ENCODE measurements around the gene RPF1. TPM values are rescaled to one million over a fixed set of nuclear protein-coding genes. Genes with fewer than 3 reads are reported as not detected.
"Not testable (repeated sequence)": the region's sequence is repeated elsewhere in the genome, so short reads cannot be mapped to it uniquely, and the experiment has no call there.

RPF1 gene
- total RNA-seq, 2 experiments from 2014 or later = 67.6 to 69.4 TPM

- CTCF ChIA-PET; POLR2A ChIA-PET; H3K36me3 ChIP-seq (ENCODE audit: insufficient read depth, low read length); H3K27ac Mint-ChIP-seq; H3K4me1 ChIP-seq (ENCODE audit: insufficient read depth, low read length); H3K4me3 ChIP-seq (ENCODE audit: low read length); DNase-seq; H3K36me3 Mint-ChIP-seq (ENCODE audit: low read depth); intact Hi-C loops (cut with DNase I, micrococcal nuclease); H3K4me1 Mint-ChIP-seq (ENCODE audit: low read depth); H3K9me3 ChIP-seq (ENCODE audit: control insufficient read depth in 1 of 2, insufficient read depth in 1 of 2, low read length in 2 of 2); H3K9me3 Mint-ChIP-seq; H3K27me3 ChIP-seq (ENCODE audit: control insufficient read depth in 1 of 2, insufficient read depth in 2 of 2, low read length in 2 of 2); H3K27ac ChIP-seq (ENCODE audit: low read depth in 1 of 2, low read length in 2 of 2); H3K4me3 Mint-ChIP-seq; ATAC-seq (ENCODE audit: poor library complexity): not testable (repeated sequence)
- H3K27me3 Mint-ChIP-seq = peaks cover 33% of the 10 kb centered on the region
Observed at GRCh38 chr1:84448704-84449103, 30.4 kb upstream of the RPF1 start.

- no peak for TF ChIP-seq CTCF (IDR thresholded peaks at IDR 0.05)
- H3K4me3 Mint-ChIP-seq = no peak overlapping the region
- no peaks in the 10 kb centered on the region for H3K36me3 ChIP-seq (ENCODE audit: insufficient read depth, low read length)
- no peaks in the 10 kb centered on the region for H3K36me3 Mint-ChIP-seq (ENCODE audit: low read depth)
- intact Hi-C loops (cut with DNase I, micrococcal nuclease) = no loop called here
- DNase-seq (peak in 2 of 14 experiments; percentile 20 to 40), ATAC-seq (ENCODE audit: poor library complexity) (no peak)
- POLR2A ChIA-PET = no interaction called here
- no peak overlapping the region for H3K4me3 ChIP-seq (ENCODE audit: low read length)
- no peaks in the 10 kb centered on the region for H3K9me3 ChIP-seq (ENCODE audit: control insufficient read depth in 1 of 2, insufficient read depth in 1 of 2, low read length in 2 of 2)
- H3K27me3 Mint-ChIP-seq = peaks cover 33% of the 10 kb centered on the region
- H3K4me1 ChIP-seq (ENCODE audit: insufficient read depth, low read length) = no peaks in the 10 kb centered on the region
- H3K27me3 ChIP-seq (ENCODE audit: control insufficient read depth in 1 of 2, insufficient read depth in 2 of 2, low read length in 2 of 2) = peaks cover 6% of the 10 kb centered on the region in 2 experiments
- CTCF ChIA-PET = no interaction called here
- H3K27ac Mint-ChIP-seq = no peak overlapping the region
- no peak overlapping the region for H3K27ac ChIP-seq (ENCODE audit: low read depth in 1 of 2, low read length in 2 of 2)
- no peaks in the 10 kb centered on the region for H3K4me1 Mint-ChIP-seq (ENCODE audit: low read depth)
- H3K9me3 Mint-ChIP-seq = no peaks in the 10 kb centered on the region
Observed at GRCh38 chr1:84450910-84451309, 28.2 kb upstream of the RPF1 start.

- Mint-ChIP-seq H3K27ac (no peak overlapping the region), H3K4me3 (no peak overlapping the region), H3K27me3 (peaks cover 29% of the 10 kb centered on the region), H3K9me3 (no peaks in the 10 kb centered on the region), H3K36me3 (ENCODE audit: low read depth) (no peaks in the 10 kb centered on the region), H3K4me1 (ENCODE audit: low read depth) (no peaks in the 10 kb centered on the region)
- ATAC-seq (ENCODE audit: poor library complexity) (no peak), DNase-seq (no peak)
- Histone ChIP-seq H3K9me3 (ENCODE audit: control insufficient read depth in 1 of 2, insufficient read depth in 1 of 2, low read length in 2 of 2) (no peaks in the 10 kb centered on the region), H3K36me3 (ENCODE audit: insufficient read depth, low read length) (no peaks in the 10 kb centered on the region), H3K4me1 (ENCODE audit: insufficient read depth, low read length) (no peaks in the 10 kb centered on the region), H3K4me3 (ENCODE audit: low read length) (no peak overlapping the region), H3K27me3 (ENCODE audit: control insufficient read depth in 1 of 2, insufficient read depth in 2 of 2, low read length in 2 of 2) (peaks cover 6 to 9% of the 10 kb centered on the region in 2 experiments), H3K27ac (ENCODE audit: low read depth in 1 of 2, low read length in 2 of 2) (no peak overlapping the region)
- TF ChIP-seq CTCF (IDR thresholded peaks at IDR 0.05) = no peak
- intact Hi-C loops (cut with DNase I, micrococcal nuclease) = no loop called here
- ChIA-PET POLR2A (interaction anchor here (1.1 to 1.3 kb wide), 2 partner anchors 10 to 17 kb away, joined by 3 read pairs; no protein-coding TSS in a partner anchor), CTCF (no interaction called here)
Observed at GRCh38 chr1:84452436-84452835, 26.6 kb upstream of the RPF1 start.

GRCh38 chr1:84462118-84462517, 16.9 kb upstream of the RPF1 start:
- H3K4me1 ChIP-seq (ENCODE audit: insufficient read depth, low read length) = no peaks in the 10 kb centered on the region
- H3K9me3 ChIP-seq (ENCODE audit: control insufficient read depth in 1 of 2, insufficient read depth in 1 of 2, low read length in 2 of 2) = no peaks in the 10 kb centered on the region
- H3K27ac ChIP-seq (ENCODE audit: low read depth in 1 of 2, low read length in 2 of 2) = no peak overlapping the region
- H3K4me3 ChIP-seq (ENCODE audit: low read length) = no peak overlapping the region
- H3K27me3 ChIP-seq (ENCODE audit: control insufficient read depth in 1 of 2, insufficient read depth in 2 of 2, low read length in 2 of 2) = peaks cover 0 to 20% of the 10 kb centered on the region in 2 experiments
- Mint-ChIP-seq H3K4me1 (ENCODE audit: low read depth) (no peaks in the 10 kb centered on the region), H3K4me3 (no peak overlapping the region), H3K27me3 (peaks cover 42% of the 10 kb centered on the region), H3K27ac (no peak overlapping the region), H3K36me3 (ENCODE audit: low read depth) (no peaks in the 10 kb centered on the region), H3K9me3 (no peaks in the 10 kb centered on the region)
- TF ChIP-seq CTCF (IDR thresholded peaks at IDR 0.05) = no peak
- DNase-seq (no peak), ATAC-seq (ENCODE audit: poor library complexity) (no peak)
- POLR2A ChIA-PET = no interaction called here
- CTCF ChIA-PET = no interaction called here
- intact Hi-C loops (cut with DNase I, micrococcal nuclease) = no loop called here
- H3K36me3 ChIP-seq (ENCODE audit: insufficient read depth, low read length) = no peaks in the 10 kb centered on the region

Measured in CD4-positive, alpha-beta T cell (primary cell).